Thymus (tissue), 14 donors: ENCODE data around the gene PTH. TPM values are rescaled to one million over a fixed set of nuclear protein-coding genes. Genes with fewer than 3 reads are reported as not detected.

Experiments used
- DNase-seq, 9 donors: peaks; one replicate each; pipeline ENCODE4 v3.0.0-alpha.2; 2013; ENCODE audit warnings: low spot score in 9 of 9, low read depth in 6 of 9, missing footprints in 1 of 9
- H3K27ac ChIP-seq, 2 donors: one replicate each; pipeline ENCODE4 v1.5.1; 2013; ENCODE audit warnings: control low read depth in 1 of 2, low read depth in 1 of 2, low read length in 1 of 2, mild to moderate bottlenecking in 1 of 2, moderate library complexity in 1 of 2
- H3K27me3 ChIP-seq, 2 donors: one replicate each; pipeline ENCODE4 v1.5.1; 2013; ENCODE audit warnings: low read length in 1 of 2; ENCODE audit not compliant: control insufficient read depth in 2 of 2, insufficient read depth in 1 of 2
- H3K36me3 ChIP-seq, 2 donors: one replicate each; pipeline ENCODE4 v1.5.1; 2013; ENCODE audit warnings: low read length in 1 of 2, mild to moderate bottlenecking in 1 of 2, moderate library complexity in 1 of 2; ENCODE audit not compliant: control insufficient read depth in 2 of 2, insufficient read depth in 2 of 2
- H3K4me1 ChIP-seq, 2 donors: one replicate each; pipeline ENCODE4 v1.5.1; 2013; ENCODE audit warnings: low read length in 2 of 2; ENCODE audit not compliant: control insufficient read depth in 2 of 2, insufficient read depth in 2 of 2
- H3K4me3 ChIP-seq, 2 donors: one replicate each; pipeline ENCODE4 v1.5.1; 2013; ENCODE audit warnings: low read length in 2 of 2, control low read depth in 1 of 2, mild to moderate bottlenecking in 1 of 2
- H3K9me3 ChIP-seq, 2 donors: one replicate each; pipeline ENCODE4 v1.5.1; 2013; ENCODE audit warnings: low read length in 1 of 2, mild to moderate bottlenecking in 1 of 2; ENCODE audit not compliant: control insufficient read depth in 2 of 2, insufficient read depth in 1 of 2
- WGBS: extraction: QIAGEN DNeasy Blood & Tissue Kit; methylation state at CpG from one replicate; pipeline ENCODE4 v1.1.7; 2013; 5-methylcytosine and 5-hydroxymethylcytosine counted together
- long read RNA-seq, 10 donors: transcript quantifications; one replicate each; lab custom pipeline, GENCODE V29; 2026
- polyA plus RNA-seq: library from polyadenylated mRNA; stranded (reverse); fragments of 200-250 nt; gene quantifications from one replicate; pipeline ENCODE4 v1.2.3, GENCODE V29; 2013
- total RNA-seq: library from RNA; stranded (reverse); fragments of 120-200 nt; gene quantifications from one replicate; pipeline ENCODE4 v1.2.4, GENCODE V29; 2013
- donor health status: healthy.

PTH gene
- total RNA-seq (0.14 TPM), polyA plus RNA-seq (1.0 TPM)
- long read RNA-seq, donor 1 = 0 reads
- long read RNA-seq, donor 2 = 0 reads
- long read RNA-seq, donor 3 = 0 reads
- long read RNA-seq, donor 4 = 0 reads
- long read RNA-seq, donor 5 = 0 reads
- long read RNA-seq, donor 6 = 0 reads
- long read RNA-seq, donor 7, transcript PTH-201 (3 exons, 813 nt) = major isoform, 254 of 316 reads
- long read RNA-seq, donor 7, partial matches to known transcripts = 56 of 316 reads
- long read RNA-seq, donor 7, other reads (novel, unspliced or antisense) = 6 of 316 reads
- long read RNA-seq, donor 8 = 0 reads
- long read RNA-seq, donor 9 = 0 reads
- long read RNA-seq, donor 10 = 0 reads

GRCh38 chr11:13495929-13496328 lies at the start of gene PTH:
TSS of gene PTH (minus strand) at chr11:13495997. CDS start at chr11:13492855, 3,142 bp downstream.
- H3K27me3 ChIP-seq = no peaks in the 10 kb centered on the region
- no peak for DNase-seq
- no peaks in the 10 kb centered on the region for H3K9me3 ChIP-seq
- no peaks in the 10 kb centered on the region for H3K36me3 ChIP-seq
- H3K4me3 ChIP-seq = no peak within 1 kb of the TSS
- WGBS = 95% methylated on average over 3 of the region's 3 CpGs
- H3K4me1 ChIP-seq = no peaks in the 10 kb centered on the region
- no peak within 1 kb of the TSS for H3K27ac ChIP-seq

GRCh38 chr11:13538044-13538443 lies 42.2 kb upstream of the PTH start:
- no peak overlapping the region for H3K27ac ChIP-seq
- H3K4me1 ChIP-seq = no peaks in the 10 kb centered on the region
- no peaks in the 10 kb centered on the region for H3K27me3 ChIP-seq
- no peaks in the 10 kb centered on the region for H3K36me3 ChIP-seq
- H3K4me3 ChIP-seq = no peak overlapping the region
- 77% methylated on average over 1 of the region's 1 CpG for WGBS
- peaks cover 2 to 7% of the 10 kb centered on the region in 2 donors for H3K9me3 ChIP-seq
- no peak for DNase-seq

GRCh38 chr11:13535819-13536218 lies 40.0 kb upstream of the PTH start:
- peaks cover 2 to 7% of the 10 kb centered on the region in 2 donors for H3K9me3 ChIP-seq
- no peaks in the 10 kb centered on the region for H3K36me3 ChIP-seq
- H3K27me3 ChIP-seq = no peaks in the 10 kb centered on the region
- no peaks in the 10 kb centered on the region for H3K4me1 ChIP-seq
- DNase-seq = no peak
- H3K4me3 ChIP-seq = no peak overlapping the region
- no peak overlapping the region for H3K27ac ChIP-seq
- WGBS = 62% methylated on average over 2 of the region's 2 CpGs

- no peak for DNase-seq
- 89% methylated on average over 7 of the region's 7 CpGs for WGBS
- H3K27ac ChIP-seq = no peak overlapping the region
Observed at GRCh38 chr11:13534358-13534757, 38.6 kb upstream of the PTH start.

GRCh38 chr11:13525257-13525656 lies 29.5 kb upstream of the PTH start:
- DNase-seq = no peak
- no peak overlapping the region for H3K4me3 ChIP-seq
- H3K27ac ChIP-seq = no peak overlapping the region
- no peaks in the 10 kb centered on the region for H3K36me3 ChIP-seq
- no peaks in the 10 kb centered on the region for H3K4me1 ChIP-seq
- H3K9me3 ChIP-seq = no peaks in the 10 kb centered on the region
- 89% methylated on average over 2 of the region's 2 CpGs for WGBS
- H3K27me3 ChIP-seq = no peaks in the 10 kb centered on the region

More at GRCh38 chr11:13534358-13534757, 38.6 kb upstream of the PTH start:
- no peaks in the 10 kb centered on the region for H3K36me3 ChIP-seq
- no peaks in the 10 kb centered on the region for H3K4me1 ChIP-seq
- H3K27me3 ChIP-seq = no peaks in the 10 kb centered on the region
- peaks cover 2 to 7% of the 10 kb centered on the region in 2 donors for H3K9me3 ChIP-seq
- no peak overlapping the region for H3K4me3 ChIP-seq

- no peak overlapping the region for H3K4me3 ChIP-seq
- DNase-seq = no peak
- WGBS = 99% methylated on average over 1 of the region's 1 CpG
- no peaks in the 10 kb centered on the region for H3K36me3 ChIP-seq
- no peaks in the 10 kb centered on the region for H3K4me1 ChIP-seq
- H3K9me3 ChIP-seq = no peaks in the 10 kb centered on the region
- H3K27me3 ChIP-seq = no peaks in the 10 kb centered on the region
- H3K27ac ChIP-seq = no peak overlapping the region
Observed at GRCh38 chr11:13503393-13503792, 7.6 kb upstream of the PTH start.

- no peak overlapping the region for H3K4me3 ChIP-seq
- no peaks in the 10 kb centered on the region for H3K9me3 ChIP-seq
- WGBS = 91% methylated on average over 1 of the region's 1 CpG
- H3K4me1 ChIP-seq = no peaks in the 10 kb centered on the region
- no peak for DNase-seq
- no peaks in the 10 kb centered on the region for H3K27me3 ChIP-seq
- no peak overlapping the region for H3K27ac ChIP-seq
- H3K36me3 ChIP-seq = no peaks in the 10 kb centered on the region
Observed at GRCh38 chr11:13502492-13502891, 6.7 kb upstream of the PTH start.

- H3K4me3 ChIP-seq = no peak overlapping the region
- no peaks in the 10 kb centered on the region for H3K27me3 ChIP-seq
- H3K4me1 ChIP-seq = no peaks in the 10 kb centered on the region
- DNase-seq = no peak
- H3K9me3 ChIP-seq = no peaks in the 10 kb centered on the region
- WGBS = 82% methylated on average over 3 of the region's 3 CpGs
- no peak overlapping the region for H3K27ac ChIP-seq
- H3K36me3 ChIP-seq = no peaks in the 10 kb centered on the region
Observed at GRCh38 chr11:13494051-13494450, 1.7 kb downstream of the PTH start.

- Histone ChIP-seq H3K27me3 (no peaks in the 10 kb centered on the region), H3K9me3 (peaks cover 0 to 13% of the 10 kb centered on the region in 2 donors), H3K4me1 (no peaks in the 10 kb centered on the region), H3K27ac (no peak overlapping the region), H3K36me3 (no peaks in the 10 kb centered on the region), H3K4me3 (peak overlapping the region; percentile 22 to 42)
- 48% methylated on average over 5 of the region's 5 CpGs for WGBS
- DNase-seq = peak in 3 of 9 donors; percentile 21 to 45 (median 22)
Observed at GRCh38 chr11:13487661-13488030, 8.2 kb downstream of the PTH start.
